Skin epidermis (tissue), 12 donors: ENCODE data around the gene ZNF628.

ENCODE experiments used
- H3K27ac ChIP-seq, 21 experiments: fragments of 200-600 bp; sonication (generic) in 11 of 21; one replicate each; pipeline ENCODE4 v1.5.0; 2020; ENCODE audit warnings: mild to moderate bottlenecking in 3 of 21, inconsistent platforms in 2 of 21, moderate library complexity in 2 of 21
- H3K4me3 ChIP-seq, 7 experiments: fragments of 200-600 bp; sonication (generic) in 2 of 7; one replicate each; pipeline ENCODE4 v1.5.0; 2020; ENCODE audit warnings: inconsistent platforms in 2 of 7, mild to moderate bottlenecking in 2 of 7, moderate library complexity in 1 of 7

Gene ZNF628

GRCh38 chr19:55519451-55520311 is 43.3 kb downstream of the ZNF628 start:
- Histone ChIP-seq H3K4me3 (no peak overlapping the region), H3K27ac (no peak overlapping the region)

- Histone ChIP-seq H3K27ac (no peak overlapping the region), H3K4me3 (no peak overlapping the region)
Measured at GRCh38 chr19:55520691-55521292, 44.4 kb downstream of the ZNF628 start.

- Histone ChIP-seq H3K4me3 (no peak overlapping the region), H3K27ac (no peak overlapping the region)
Measured at GRCh38 chr19:55525289-55526101, 49.1 kb downstream of the ZNF628 start.

- Histone ChIP-seq H3K27ac (no peak overlapping the region), H3K4me3 (no peak overlapping the region)
Measured at GRCh38 chr19:55526216-55527196, 50.1 kb downstream of the ZNF628 start.

GRCh38 chr19:55527197-55528029 is 51.0 kb downstream of the ZNF628 start:
- H3K4me3 ChIP-seq = no peak overlapping the region
- H3K27ac ChIP-seq = no peak overlapping the region

GRCh38 chr19:55528030-55528803 is 51.8 kb downstream of the ZNF628 start:
- H3K27ac ChIP-seq = no peak overlapping the region
- no peak overlapping the region for H3K4me3 ChIP-seq

- Histone ChIP-seq H3K27ac (no peak overlapping the region), H3K4me3 (no peak overlapping the region)
Measured at GRCh38 chr19:55529636-55530234, 53.3 kb downstream of the ZNF628 start.

GRCh38 chr19:55530996-55531395 is 54.6 kb downstream of the ZNF628 start:
- H3K27ac ChIP-seq = no peak overlapping the region
- no peak overlapping the region for H3K4me3 ChIP-seq
